ENCODE results near the gene EFCAB6.

Gene EFCAB6

DNA sequence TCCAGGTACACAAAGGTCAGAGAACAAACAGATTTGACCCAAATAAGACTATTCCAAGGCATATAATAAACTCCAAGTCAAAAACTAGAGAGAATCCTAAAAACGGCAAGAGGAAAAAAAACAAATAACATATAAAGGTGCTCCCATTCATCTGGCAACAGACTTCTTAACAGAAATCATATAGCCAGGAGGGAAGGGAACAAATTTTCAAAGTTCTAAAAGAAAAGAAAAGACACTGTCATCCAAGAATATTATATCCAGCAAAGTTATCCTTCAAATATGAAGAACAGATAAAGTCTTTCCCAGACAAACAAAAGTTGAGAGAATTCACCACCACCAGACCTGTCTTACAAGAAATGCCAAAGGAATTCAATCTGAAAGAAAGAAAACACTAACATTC lies 11.1 kb downstream of the EFCAB6 start:
- Histone ChIP-seq H3K9me3 (ENCODE audit: insufficient read depth, low read depth, low read length) (no peaks in the 10 kb centered on the region), H2AK5ac (ENCODE audit: low read length) (no peak overlapping the region), H3K27ac (ENCODE audit: low read depth, low read length) (no peak overlapping the region), H4K12ac (ENCODE audit: low read depth, low read length) (no peak overlapping the region), H3K4me1 (ENCODE audit: control insufficient read depth in 1 of 2, insufficient read depth in 2 of 2, low read length in 2 of 2) (no peaks in the 10 kb centered on the region), H3K4me3 (ENCODE audit: low read depth, low read length) (no peak overlapping the region), H3K23ac (ENCODE audit: low read length) (no peak overlapping the region), H3K9ac (ENCODE audit: low read length) (no peak overlapping the region), H3K18ac (ENCODE audit: low read length) (no peak overlapping the region), H2AFZ (ENCODE audit: insufficient read depth, low read length, poor library complexity) (no peak overlapping the region), H3K79me1 (ENCODE audit: low read length) (no peaks in the 10 kb centered on the region), H3K14ac (ENCODE audit: low read length) (no peak overlapping the region), H2BK5ac (ENCODE audit: low read depth, low read length, poor library complexity) (no peak overlapping the region), H3K4ac (ENCODE audit: low read depth, low read length) (no peak overlapping the region), H3K36me3 (ENCODE audit: control insufficient read depth in 1 of 2, insufficient read depth in 2 of 2, low read length in 2 of 2) (no peaks in the 10 kb centered on the region), H3K79me2 (ENCODE audit: control insufficient read depth, insufficient read depth, low read length, poor library complexity) (no peaks in the 10 kb centered on the region), H4K8ac (ENCODE audit: low read depth, low read length) (no peak overlapping the region), H2BK12ac (ENCODE audit: low read length) (no peak overlapping the region), H2BK120ac (ENCODE audit: insufficient read depth, low read length, poor library complexity) (no peak overlapping the region), H4K91ac (ENCODE audit: low read depth, low read length) (no peak overlapping the region), H3K27me3 (ENCODE audit: insufficient read depth, low read length) (no peaks in the 10 kb centered on the region), H3K4me2 (ENCODE audit: low read length) (no peak overlapping the region)
- no peak for DNase-seq
- no CpG with 5 or more reads among the region's 1 CpG for WGBS (ENCODE audit: extremely low coverage, insufficient coverage, insufficient read length)

DNA sequence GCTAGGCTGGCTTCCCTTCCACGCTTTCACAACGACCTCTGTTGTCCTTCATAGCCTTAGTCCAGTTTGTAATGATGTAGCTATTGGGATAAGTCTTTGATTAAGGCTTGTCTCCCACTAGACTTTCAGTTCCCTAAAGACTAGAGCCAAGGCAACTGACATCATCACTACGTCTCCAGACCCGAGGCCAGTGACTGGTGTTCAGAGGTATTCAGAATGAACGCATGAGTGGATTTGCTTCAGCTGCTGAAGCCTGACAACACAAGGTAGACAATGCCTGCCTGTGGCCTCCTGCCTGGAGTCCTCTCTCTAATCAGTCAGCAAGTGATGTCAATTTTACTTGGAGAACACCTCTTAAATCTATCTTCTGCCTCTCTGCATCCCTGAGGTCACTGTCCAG lies 13.6 kb downstream of the EFCAB6 start:
- no peak overlapping the region for H3K4ac ChIP-seq (ENCODE audit: low read depth, low read length)
- no peak overlapping the region for H2BK12ac ChIP-seq (ENCODE audit: low read length)

DNA sequence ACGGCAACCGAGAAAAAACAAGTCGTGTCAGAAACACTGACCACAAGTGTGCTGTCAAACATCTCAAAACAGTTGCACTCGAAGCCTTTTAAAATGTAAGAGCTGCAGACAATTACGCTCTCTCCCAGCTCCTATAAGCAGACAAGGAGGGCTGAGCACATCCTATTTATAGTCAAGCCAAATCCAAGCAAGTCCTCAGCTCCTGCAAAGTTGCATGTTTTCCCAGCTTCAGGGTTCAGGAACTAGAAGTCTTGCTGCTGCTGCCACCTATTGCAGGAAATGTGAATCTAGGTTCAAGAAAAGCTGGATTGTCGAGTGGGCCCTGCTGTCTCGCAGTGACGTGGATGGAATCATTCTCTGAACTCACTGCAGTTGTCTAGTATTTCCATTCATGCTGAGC lies 15.5 kb downstream of the EFCAB6 start:
- H3K9ac ChIP-seq (ENCODE audit: low read length) = no peak overlapping the region

More for the DNA sequence above, 13.6 kb downstream of the EFCAB6 start:
- Histone ChIP-seq H3K79me1 (ENCODE audit: low read length) (no peaks in the 10 kb centered on the region), H3K9me3 (ENCODE audit: insufficient read depth, low read depth, low read length) (peaks cover 2% of the 10 kb centered on the region), H3K18ac (ENCODE audit: low read length) (no peak overlapping the region), H4K91ac (ENCODE audit: low read depth, low read length) (no peak overlapping the region), H4K8ac (ENCODE audit: low read depth, low read length) (no peak overlapping the region), H3K79me2 (ENCODE audit: control insufficient read depth, insufficient read depth, low read length, poor library complexity) (no peaks in the 10 kb centered on the region), H3K4me2 (ENCODE audit: low read length) (no peak overlapping the region), H3K23ac (ENCODE audit: low read length) (no peak overlapping the region), H3K27ac (ENCODE audit: low read depth, low read length) (no peak overlapping the region), H4K12ac (ENCODE audit: low read depth, low read length) (no peak overlapping the region), H3K36me3 (ENCODE audit: control insufficient read depth in 1 of 2, insufficient read depth in 2 of 2, low read length in 2 of 2) (no peaks in the 10 kb centered on the region), H3K27me3 (ENCODE audit: insufficient read depth, low read length) (no peaks in the 10 kb centered on the region), H3K9ac (ENCODE audit: low read length) (no peak overlapping the region), H2BK120ac (ENCODE audit: insufficient read depth, low read length, poor library complexity) (no peak overlapping the region), H3K14ac (ENCODE audit: low read length) (no peak overlapping the region), H2AFZ (ENCODE audit: insufficient read depth, low read length, poor library complexity) (no peak overlapping the region), H3K4me1 (ENCODE audit: control insufficient read depth in 1 of 2, insufficient read depth in 2 of 2, low read length in 2 of 2) (no peaks in the 10 kb centered on the region), H3K4me3 (ENCODE audit: low read depth, low read length) (no peak overlapping the region), H2AK5ac (ENCODE audit: low read length) (no peak overlapping the region), H2BK5ac (ENCODE audit: low read depth, low read length, poor library complexity) (no peak overlapping the region)
- no CpG with 5 or more reads among the region's 5 CpGs for WGBS (ENCODE audit: extremely low coverage, insufficient coverage, insufficient read length)
- no peak for DNase-seq

DNA sequence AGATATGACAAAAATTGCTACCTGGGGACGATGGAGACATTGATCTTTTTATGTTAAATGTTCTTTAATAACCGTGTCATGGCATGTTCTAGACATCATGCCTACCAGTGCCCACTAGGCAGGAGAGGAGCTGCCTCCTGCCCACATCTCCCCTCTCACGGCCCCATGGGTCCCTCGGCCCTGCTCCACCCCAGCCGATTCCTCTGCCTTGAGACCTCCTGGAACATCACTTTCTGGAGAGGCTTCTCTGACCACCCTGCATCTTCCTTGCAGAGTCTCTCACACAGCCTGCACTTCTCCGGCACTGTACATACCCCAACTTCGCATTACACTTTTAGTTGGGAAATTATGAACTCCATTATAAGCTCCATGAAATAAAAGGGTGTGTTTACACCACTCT lies 16.8 kb downstream of the EFCAB6 start:
- H3K18ac ChIP-seq (ENCODE audit: low read length) = no peak overlapping the region
- H2BK5ac ChIP-seq (ENCODE audit: low read depth, low read length, poor library complexity) = no peak overlapping the region
- no peak overlapping the region for H3K23ac ChIP-seq (ENCODE audit: low read length)
- no peak overlapping the region for H3K14ac ChIP-seq (ENCODE audit: low read length)
- no peaks in the 10 kb centered on the region for H3K27me3 ChIP-seq (ENCODE audit: insufficient read depth, low read length)
- no peak overlapping the region for H4K91ac ChIP-seq (ENCODE audit: low read depth, low read length)
- H3K4me2 ChIP-seq (ENCODE audit: low read length) = no peak overlapping the region
- no peaks in the 10 kb centered on the region for H3K79me2 ChIP-seq (ENCODE audit: control insufficient read depth, insufficient read depth, low read length, poor library complexity)
- H2AFZ ChIP-seq (ENCODE audit: insufficient read depth, low read length, poor library complexity) = no peak overlapping the region
- H4K8ac ChIP-seq (ENCODE audit: low read depth, low read length) = no peak overlapping the region
- H3K36me3 ChIP-seq (ENCODE audit: control insufficient read depth in 1 of 2, insufficient read depth in 2 of 2, low read length in 2 of 2) = no peaks in the 10 kb centered on the region
- no peak overlapping the region for H3K4ac ChIP-seq (ENCODE audit: low read depth, low read length)
- no peak overlapping the region for H2BK12ac ChIP-seq (ENCODE audit: low read length)
- H4K12ac ChIP-seq (ENCODE audit: low read depth, low read length) = no peak overlapping the region
- no CpG with 5 or more reads among the region's 7 CpGs for WGBS (ENCODE audit: extremely low coverage, insufficient coverage, insufficient read length)
- no peak overlapping the region for H3K27ac ChIP-seq (ENCODE audit: low read depth, low read length)
- no peak overlapping the region for H3K4me3 ChIP-seq (ENCODE audit: low read depth, low read length)
- peaks cover 2% of the 10 kb centered on the region for H3K9me3 ChIP-seq (ENCODE audit: insufficient read depth, low read depth, low read length)
- no peak overlapping the region for H2BK120ac ChIP-seq (ENCODE audit: insufficient read depth, low read length, poor library complexity)
- H3K9ac ChIP-seq (ENCODE audit: low read length) = no peak overlapping the region
- H3K79me1 ChIP-seq (ENCODE audit: low read length) = no peaks in the 10 kb centered on the region
- DNase-seq = no peak
- H3K4me1 ChIP-seq (ENCODE audit: control insufficient read depth in 1 of 2, insufficient read depth in 2 of 2, low read length in 2 of 2) = no peaks in the 10 kb centered on the region
- H2AK5ac ChIP-seq (ENCODE audit: low read length) = no peak overlapping the region

More for the DNA sequence above, 15.5 kb downstream of the EFCAB6 start:
- H3K14ac ChIP-seq (ENCODE audit: low read length) = no peak overlapping the region
- H4K8ac ChIP-seq (ENCODE audit: low read depth, low read length) = no peak overlapping the region
- no peak overlapping the region for H3K4ac ChIP-seq (ENCODE audit: low read depth, low read length)
- H3K4me3 ChIP-seq (ENCODE audit: low read depth, low read length) = no peak overlapping the region
- H2AFZ ChIP-seq (ENCODE audit: insufficient read depth, low read length, poor library complexity) = no peak overlapping the region
- no peak overlapping the region for H4K91ac ChIP-seq (ENCODE audit: low read depth, low read length)
- no peaks in the 10 kb centered on the region for H3K4me1 ChIP-seq (ENCODE audit: control insufficient read depth in 1 of 2, insufficient read depth in 2 of 2, low read length in 2 of 2)
- H3K4me2 ChIP-seq (ENCODE audit: low read length) = no peak overlapping the region
- H3K79me1 ChIP-seq (ENCODE audit: low read length) = no peaks in the 10 kb centered on the region
- H3K18ac ChIP-seq (ENCODE audit: low read length) = no peak overlapping the region
- WGBS (ENCODE audit: extremely low coverage, insufficient coverage, insufficient read length) = no CpG with 5 or more reads among the region's 8 CpGs
- H4K12ac ChIP-seq (ENCODE audit: low read depth, low read length) = no peak overlapping the region
- no peaks in the 10 kb centered on the region for H3K27me3 ChIP-seq (ENCODE audit: insufficient read depth, low read length)
- no peak overlapping the region for H3K23ac ChIP-seq (ENCODE audit: low read length)
- H3K27ac ChIP-seq (ENCODE audit: low read depth, low read length) = no peak overlapping the region
- peak in 1 of 2 donors; percentile 26 for DNase-seq
- H3K9me3 ChIP-seq (ENCODE audit: insufficient read depth, low read depth, low read length) = peaks cover 2% of the 10 kb centered on the region
- no peak overlapping the region for H2BK12ac ChIP-seq (ENCODE audit: low read length)
- H2BK120ac ChIP-seq (ENCODE audit: insufficient read depth, low read length, poor library complexity) = no peak overlapping the region
- H3K79me2 ChIP-seq (ENCODE audit: control insufficient read depth, insufficient read depth, low read length, poor library complexity) = no peaks in the 10 kb centered on the region
- H2BK5ac ChIP-seq (ENCODE audit: low read depth, low read length, poor library complexity) = no peak overlapping the region
- no peaks in the 10 kb centered on the region for H3K36me3 ChIP-seq (ENCODE audit: control insufficient read depth in 1 of 2, insufficient read depth in 2 of 2, low read length in 2 of 2)
- H2AK5ac ChIP-seq (ENCODE audit: low read length) = no peak overlapping the region
